Measurements from ENCODE around the gene ADSS2.
"Not testable (repeated sequence)": the region's sequence is repeated elsewhere in the genome, so short reads cannot be mapped to it uniquely, and the experiment has no call there.

DNA sequence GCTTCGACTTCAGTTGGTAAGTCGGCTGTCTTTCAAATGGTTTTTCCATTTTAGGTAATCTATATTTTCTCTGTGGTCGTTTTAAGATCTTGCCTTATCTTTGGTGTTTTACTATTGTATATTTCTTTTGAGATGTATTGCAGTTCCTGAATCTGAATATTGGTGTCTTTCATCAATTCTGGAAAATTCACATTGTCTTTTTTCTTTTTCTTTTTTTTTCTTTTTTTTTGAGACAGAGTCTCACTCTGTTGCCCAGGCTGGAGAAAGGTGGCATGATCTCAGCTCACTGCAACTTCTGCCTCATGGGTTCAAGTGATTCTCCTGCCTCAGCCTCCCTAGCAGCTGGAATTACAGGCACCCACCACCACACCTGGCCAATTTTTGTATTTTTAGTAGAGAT, 33.3 kb upstream of the ADSS2 start:
- TF ChIP-seq, protein P1, sequence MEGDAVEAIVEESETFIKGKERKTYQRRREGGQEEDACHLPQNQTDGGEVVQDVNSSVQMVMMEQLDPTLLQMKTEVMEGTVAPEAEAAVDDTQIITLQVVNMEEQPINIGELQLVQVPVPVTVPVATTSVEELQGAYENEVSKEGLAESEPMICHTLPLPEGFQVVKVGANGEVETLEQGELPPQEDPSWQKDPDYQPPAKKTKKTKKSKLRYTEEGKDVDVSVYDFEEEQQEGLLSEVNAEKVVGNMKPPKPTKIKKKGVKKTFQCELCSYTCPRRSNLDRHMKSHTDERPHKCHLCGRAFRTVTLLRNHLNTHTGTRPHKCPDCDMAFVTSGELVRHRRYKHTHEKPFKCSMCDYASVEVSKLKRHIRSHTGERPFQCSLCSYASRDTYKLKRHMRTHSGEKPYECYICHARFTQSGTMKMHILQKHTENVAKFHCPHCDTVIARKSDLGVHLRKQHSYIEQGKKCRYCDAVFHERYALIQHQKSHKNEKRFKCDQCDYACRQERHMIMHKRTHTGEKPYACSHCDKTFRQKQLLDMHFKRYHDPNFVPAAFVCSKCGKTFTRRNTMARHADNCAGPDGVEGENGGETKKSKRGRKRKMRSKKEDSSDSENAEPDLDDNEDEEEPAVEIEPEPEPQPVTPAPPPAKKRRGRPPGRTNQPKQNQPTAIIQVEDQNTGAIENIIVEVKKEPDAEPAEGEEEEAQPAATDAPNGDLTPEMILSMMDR (IDR thresholded peaks at IDR 0.05 in 4 of 5, conservative IDR thresholded peaks at IDR 0.05 in 1 of 5): not testable (repeated sequence)
- not testable (repeated sequence) for TF ChIP-seq POLR2A (IDR thresholded peaks at IDR 0.05)
